GM21367 (cell line): Measurements from ENCODE around the gene LRRC75A.
"Not testable (repeated sequence)": the region's sequence is repeated elsewhere in the genome, so short reads cannot be mapped to it uniquely, and the experiment has no call there.

Experiments
- ATAC-seq: cut with Tn5 transposase; IDR thresholded peaks from one replicate; pipeline ENCODE4 v1.9.1; 2021; ENCODE audit not compliant: unreplicated experiment

The LRRC75A gene

DNA sequence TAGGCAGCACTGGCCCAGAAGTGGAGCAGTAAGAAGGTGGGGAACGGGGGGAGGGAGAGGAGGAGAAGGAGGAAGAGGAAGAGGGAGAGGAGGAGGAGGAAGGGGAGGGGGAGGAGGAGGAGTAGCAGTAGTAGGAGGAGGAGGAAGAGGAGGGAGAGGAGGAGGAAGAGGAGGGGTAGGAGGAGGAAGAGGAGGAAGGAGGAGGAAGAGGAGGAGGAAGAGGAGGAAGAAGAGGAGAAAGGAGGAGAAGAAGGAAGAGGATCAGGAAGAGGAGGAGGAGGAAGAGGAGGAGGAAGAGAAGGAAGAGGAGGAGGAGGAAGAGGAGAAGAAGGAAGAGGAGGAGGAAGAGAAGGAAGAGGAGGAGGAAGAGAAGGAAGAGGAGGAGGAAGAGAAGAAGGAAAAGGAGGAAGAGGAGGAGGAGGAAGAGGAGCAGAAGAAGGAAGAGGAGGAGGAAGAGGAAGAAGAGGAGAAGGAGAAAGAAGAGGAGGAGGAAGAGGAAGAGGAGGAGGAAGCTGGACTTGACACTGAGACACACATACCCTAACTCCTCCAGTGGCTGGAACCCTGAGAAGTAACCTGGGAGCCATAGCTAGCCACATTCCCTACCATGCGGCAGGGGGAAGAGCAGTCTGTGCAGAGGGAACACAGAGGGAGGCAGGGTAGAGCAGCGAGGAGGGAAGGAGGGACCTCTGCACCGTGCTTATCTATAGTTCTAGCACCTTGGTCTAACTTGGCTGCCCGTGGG is 35.8 kb downstream of the LRRC75A start:
- ATAC-seq = no peak

- ATAC-seq = no peak
These were observed 38.5 kb downstream of the LRRC75A start for GRCh38 chr17:16453493-16453851.

DNA sequence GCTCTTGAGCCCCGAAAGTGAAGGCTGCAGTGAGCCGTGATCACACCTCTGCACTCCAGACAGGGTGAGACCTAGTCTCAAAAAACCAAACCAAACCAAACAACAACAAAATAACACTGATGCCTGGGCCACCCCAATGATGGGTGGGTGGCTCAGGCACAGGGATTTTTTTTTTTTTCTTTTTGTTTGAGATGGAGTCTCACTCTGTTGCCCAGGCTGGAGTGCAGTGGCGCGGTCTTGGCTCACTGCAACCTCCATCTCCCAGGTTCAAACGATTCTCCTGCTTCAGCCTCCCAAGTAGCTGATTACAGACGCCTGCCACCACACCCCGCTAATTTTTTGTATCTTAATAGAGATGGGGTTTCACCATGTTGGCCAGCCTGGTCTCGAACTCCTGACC is 39.7 kb downstream of the LRRC75A start:
- not testable (repeated sequence) for ATAC-seq

DNA sequence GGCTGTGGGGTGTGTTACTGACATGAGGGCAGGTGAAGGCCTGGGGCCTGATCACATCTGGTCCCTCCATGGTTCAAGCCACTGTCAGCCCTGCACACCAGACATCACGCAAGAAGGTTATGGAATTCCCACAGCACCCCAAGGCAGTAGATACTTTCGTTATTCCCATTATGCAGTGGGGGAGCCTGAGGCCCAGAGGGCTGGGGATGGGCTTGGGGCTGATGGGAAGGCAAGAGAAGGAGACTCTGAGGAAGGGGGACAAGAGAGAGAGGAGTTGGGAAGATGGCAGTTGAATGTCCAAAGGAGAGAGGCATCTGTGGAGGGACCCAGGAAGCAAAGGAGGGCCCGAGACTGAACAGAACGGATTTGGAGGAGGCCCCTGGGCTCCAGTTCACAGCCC is 42.0 kb downstream of the LRRC75A start:
- no peak for ATAC-seq

DNA sequence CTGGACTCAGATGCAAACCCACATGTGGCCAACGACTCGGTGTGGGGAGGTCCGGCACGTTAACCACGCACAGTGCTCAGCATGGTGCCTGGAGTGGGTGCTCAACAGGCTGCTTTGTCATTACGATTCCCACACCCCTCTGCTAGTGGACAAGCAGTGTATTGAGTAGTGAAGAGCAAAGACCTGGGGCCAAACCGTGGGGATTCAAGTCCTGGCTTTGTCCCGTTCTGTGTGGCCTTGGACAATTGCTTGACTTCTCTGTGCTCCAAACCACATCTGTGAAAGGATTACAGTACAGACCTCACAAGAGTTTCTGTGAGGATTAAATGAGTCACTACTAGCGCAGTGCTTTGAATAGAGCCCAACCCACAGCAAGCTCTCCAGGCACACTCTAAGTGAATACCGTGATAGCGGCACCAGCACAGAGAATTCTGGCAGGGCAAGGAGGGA is 42.8 kb downstream of the LRRC75A start:
- no peak for ATAC-seq

DNA sequence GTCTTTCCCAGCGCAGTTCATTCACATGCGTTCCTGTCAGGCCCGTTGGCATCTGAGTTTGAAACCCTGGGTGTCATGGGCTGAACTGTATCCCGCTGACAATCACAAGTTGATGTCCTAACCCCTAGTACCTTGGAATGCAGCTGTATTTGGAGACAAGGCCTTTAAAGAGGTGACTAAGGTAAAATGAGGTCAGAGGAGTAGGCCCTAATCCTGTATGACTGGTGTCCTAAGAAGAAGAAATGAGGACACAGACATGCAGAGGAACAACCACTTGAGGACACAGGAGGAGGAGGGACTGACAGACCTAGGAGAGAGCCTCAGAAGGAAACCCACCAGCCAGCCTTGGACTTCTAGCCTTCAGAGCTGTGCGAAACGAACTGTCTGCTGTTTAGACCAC is 43.5 kb downstream of the LRRC75A start:
- ATAC-seq = no peak

- ATAC-seq = no peak
These were observed 44.3 kb downstream of the LRRC75A start for GRCh38 chr17:16447676-16448075.

- ATAC-seq = no peak
These were observed 45.5 kb downstream of the LRRC75A start for GRCh38 chr17:16446338-16446983.

DNA sequence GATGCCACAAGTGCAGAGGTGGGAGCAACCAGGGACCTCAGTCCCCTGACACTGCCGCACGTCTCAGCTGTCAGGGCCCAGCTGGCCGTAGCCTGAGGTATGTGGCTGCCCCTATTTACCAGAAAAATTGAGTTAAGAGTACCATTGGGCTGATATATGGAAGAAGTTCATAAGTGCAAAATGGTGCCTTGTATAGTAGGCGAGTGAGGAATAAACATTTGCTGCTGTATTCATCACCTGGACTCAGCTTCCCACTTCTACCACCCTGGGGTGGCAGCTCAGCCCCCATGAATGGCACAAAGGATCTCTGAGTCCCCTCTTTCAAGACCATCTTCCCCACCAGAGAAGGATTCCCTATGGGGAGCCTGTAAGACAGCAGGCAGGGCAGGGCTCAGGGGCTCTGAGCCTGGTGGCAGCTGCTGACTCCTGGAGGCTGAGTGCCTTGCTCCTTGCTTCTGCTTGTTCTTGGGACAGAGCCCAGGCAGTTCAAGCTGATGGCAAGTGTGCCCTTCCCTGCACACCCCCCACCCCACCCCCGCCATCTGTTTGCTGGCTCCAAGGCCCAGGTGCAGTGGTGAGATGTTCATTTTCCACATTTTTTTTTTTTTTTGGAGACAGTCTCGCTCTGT is 47.6 kb downstream of the LRRC75A start:
- ATAC-seq = no peak

DNA sequence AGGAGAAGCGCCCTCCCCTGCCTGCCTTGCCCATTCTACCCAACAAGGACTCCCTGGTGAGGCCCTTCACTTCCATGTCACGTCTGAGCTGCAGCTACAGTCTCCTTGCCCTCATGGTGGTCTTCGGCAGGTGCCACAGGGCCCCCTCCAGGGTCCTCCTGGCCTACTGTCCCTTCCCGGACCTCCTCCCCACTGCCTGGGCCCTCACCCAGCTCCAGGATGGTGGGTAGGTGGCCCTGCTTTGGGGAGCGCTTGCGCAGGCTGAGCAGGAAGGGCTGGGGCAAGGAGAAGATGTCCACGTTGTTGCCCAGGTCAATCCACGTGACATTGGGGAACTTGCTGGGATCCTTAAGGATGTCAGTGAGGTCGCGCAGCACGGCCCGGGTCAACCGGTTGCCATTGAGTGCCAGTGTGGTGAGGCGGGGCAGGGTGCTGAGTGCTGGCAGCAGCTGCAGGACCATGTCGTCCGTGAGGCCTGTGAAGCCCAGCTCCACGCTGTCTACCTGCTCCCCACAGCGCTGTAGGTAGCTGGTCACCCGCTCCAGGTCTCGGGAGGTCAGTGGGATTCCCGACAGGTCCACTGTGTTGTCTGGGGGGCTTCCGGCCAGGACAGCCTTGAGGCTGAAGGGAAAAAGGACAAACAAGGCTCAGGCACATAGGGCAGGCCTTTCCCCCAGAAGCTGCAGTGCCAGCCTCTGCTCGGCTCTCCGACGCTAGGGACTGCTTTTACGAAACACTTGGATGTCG is 48.3 kb downstream of the LRRC75A start:
- no peak for ATAC-seq

GRCh38 chr17:16442594-16443510 is 49.1 kb downstream of the LRRC75A start:
- no peak for ATAC-seq

- no peak for ATAC-seq
These were observed 49.9 kb downstream of the LRRC75A start for GRCh38 chr17:16442141-16442540.

DNA sequence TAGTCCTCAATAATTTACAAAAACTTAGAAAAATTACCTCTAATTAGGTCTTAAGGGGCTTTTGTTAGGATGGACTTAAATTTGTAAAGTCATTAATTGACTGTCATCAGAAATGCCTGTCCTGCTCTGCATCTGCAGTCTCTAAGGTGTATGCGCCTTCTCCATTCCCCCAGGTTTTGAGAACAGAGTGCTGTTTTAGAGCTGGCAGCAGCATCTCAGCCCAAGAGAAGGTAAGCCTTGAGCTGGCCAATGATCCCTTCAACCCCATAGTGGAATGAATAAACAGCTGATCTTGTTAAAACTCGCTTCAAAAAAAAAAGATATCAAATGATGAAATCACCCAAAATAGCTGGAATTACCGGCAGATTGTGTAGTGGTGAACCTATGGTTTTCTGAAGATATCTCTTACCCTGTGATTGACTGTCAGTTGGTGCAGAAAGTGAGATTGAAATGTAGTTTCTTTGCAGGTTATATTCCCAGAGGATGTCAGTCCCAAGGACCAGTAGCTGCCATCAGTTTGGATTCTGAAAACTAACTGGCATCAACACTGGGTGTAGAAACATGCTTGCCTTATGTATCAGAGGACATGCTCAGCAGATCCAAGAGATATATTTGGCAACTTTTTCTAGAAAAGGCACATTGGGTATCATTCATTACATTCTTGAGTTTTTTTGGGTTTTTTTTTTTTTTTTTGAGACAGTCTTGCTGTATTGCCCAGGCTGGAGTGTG is 50.9 kb downstream of the LRRC75A start:
- no peak for ATAC-seq

DNA sequence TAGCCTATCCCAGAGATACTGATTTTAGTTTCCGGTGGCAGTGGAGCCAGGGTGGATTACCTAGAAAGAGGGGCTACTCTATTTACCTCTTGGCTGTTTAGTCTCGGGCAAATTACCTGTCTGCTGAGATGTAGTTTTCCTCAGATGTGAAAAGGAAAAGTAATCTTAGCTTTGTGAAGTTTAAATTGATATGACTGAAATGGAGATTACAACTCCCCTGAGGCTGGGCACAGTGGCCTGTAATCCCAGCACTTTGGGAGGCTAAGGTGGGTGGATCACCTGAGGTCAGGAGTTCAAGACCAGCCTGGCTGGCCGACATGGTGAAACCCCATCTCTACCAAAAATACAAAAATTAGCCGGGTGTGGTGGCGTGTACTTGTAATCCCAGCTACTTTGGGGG is 51.6 kb downstream of the LRRC75A start:
- not testable (repeated sequence) for ATAC-seq

GRCh38 chr17:16439811-16440351 is 52.1 kb downstream of the LRRC75A start:
- ATAC-seq = no peak

GRCh38 chr17:16439303-16439791 is 52.6 kb downstream of the LRRC75A start:
- ATAC-seq = no peak

GRCh38 chr17:16438557-16439302 is 53.3 kb downstream of the LRRC75A start:
- peak; percentile 70 for ATAC-seq

DNA sequence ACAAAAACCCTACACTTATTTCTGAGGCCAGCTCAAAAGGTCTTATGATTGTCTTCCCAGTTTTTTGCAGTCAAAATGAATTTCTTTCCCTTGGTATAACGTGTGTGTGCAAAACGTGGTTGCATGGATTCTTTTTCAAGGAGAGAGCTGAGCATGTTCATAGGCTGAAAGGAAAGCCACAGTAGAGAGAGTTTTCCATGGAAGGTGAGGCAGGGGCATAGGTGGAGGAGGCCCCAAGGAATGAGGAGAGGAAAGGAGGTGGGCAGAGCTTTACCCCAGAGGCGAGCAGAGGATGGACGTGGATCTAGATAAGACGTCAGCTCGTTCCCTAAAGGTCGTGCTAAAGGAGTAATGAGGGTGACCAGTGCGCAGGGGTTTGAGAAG is 53.8 kb downstream of the LRRC75A start:
- no peak for ATAC-seq

- no peak for ATAC-seq
These were observed 54.9 kb downstream of the LRRC75A start for GRCh38 chr17:16437083-16437482.
